H7 (cell line): ENCODE results near the gene SPON2. TPM values are rescaled to one million over a fixed set of nuclear protein-coding genes. Genes with fewer than 3 reads are reported as not detected.

ENCODE experiments used
- DNase-seq: peaks from one replicate; pipeline ENCODE4 v3.0.0; 2012
- H3K27me3 ChIP-seq: 2 replicates; pipeline ENCODE4 v1.6.0; 2011; ENCODE audit warnings: mild to moderate bottlenecking, low read length; ENCODE audit not compliant: control insufficient read depth, insufficient read depth
- H3K36me3 ChIP-seq: replicated peaks from 2 replicates; pipeline ENCODE4 v1.5.1; 2011; ENCODE audit warnings: low read length; ENCODE audit not compliant: control insufficient read depth, insufficient read depth
- H3K4me3 ChIP-seq: 2 replicates; pipeline ENCODE4 v1.5.1; 2011; ENCODE audit warnings: low read depth, mild to moderate bottlenecking, control low read depth, low read length, moderate library complexity; ENCODE audit not compliant: insufficient read depth
- total RNA-seq: library from RNA; depleted of rRNA; stranded (reverse); fragments of >200 nt; shearing (Covaris generic); gene quantifications from 2 replicates; pipeline ENCODE4 v1.2.3, GENCODE V29; 2014

Gene SPON2
- total RNA-seq, 1 experiment from 2014 or later, result 0.62 TPM

DNA sequence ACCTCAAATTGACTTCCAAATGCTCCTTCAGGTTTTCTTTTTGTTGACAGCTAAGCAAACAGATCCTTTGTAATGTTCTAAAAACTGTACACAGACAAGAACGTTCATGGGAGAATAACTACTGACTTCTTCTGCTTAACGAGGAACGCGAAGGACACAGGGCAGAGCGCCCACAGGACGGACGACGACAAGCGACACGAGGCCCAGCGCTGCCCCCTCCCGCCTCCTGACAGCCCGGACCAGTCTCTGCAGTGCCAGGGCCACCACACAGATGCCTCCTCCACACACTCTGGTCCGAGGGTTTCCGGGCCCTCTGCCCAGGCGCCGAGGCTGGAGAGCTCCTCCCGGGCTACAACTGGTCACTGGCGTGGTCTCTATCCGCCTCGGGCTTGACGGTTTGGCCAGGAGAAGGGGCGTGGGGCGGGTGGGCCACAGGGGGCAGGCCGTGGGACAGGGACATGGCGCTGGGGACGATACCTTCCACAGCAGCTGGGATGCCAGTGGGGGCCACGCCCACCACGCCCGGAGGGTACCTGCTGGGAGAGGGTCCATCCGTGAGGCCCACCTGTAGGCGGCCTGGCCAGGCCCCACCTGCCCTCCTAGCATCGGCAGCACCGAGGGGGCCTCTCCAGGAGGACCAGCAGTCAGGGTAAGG lies 39.6 kb upstream of the SPON2 start:
- Histone ChIP-seq H3K4me3 (no peak overlapping the region), H3K36me3 (peaks cover 18% of the 10 kb centered on the region), H3K27me3 (no peaks in the 10 kb centered on the region)
- no peak for DNase-seq

DNA sequence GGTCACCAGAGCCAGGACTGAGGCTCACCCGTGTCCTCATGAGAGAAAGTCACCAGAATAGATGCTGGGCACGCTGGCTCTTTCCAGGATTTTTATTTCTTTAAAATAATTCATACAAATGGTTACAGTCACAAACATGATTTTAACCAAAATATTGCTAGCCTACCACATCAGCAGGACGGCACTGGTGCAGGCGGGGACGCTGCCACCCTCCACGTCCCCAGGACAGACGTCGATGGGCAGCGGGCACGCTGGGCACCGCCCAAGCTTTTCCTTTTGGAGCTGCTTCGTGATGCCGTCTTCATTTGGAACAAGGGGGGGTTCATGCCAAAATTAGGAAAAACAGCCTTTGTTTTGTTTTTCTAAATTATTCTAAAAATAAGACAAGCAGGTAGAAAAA lies 39.0 kb upstream of the SPON2 start:
- no peaks in the 10 kb centered on the region for H3K27me3 ChIP-seq
- no peak for DNase-seq
- no peak overlapping the region for H3K4me3 ChIP-seq
- peaks cover 16% of the 10 kb centered on the region for H3K36me3 ChIP-seq

- Histone ChIP-seq H3K27me3 (no peaks in the 10 kb centered on the region), H3K36me3 (peaks cover 15% of the 10 kb centered on the region), H3K4me3 (no peak overlapping the region)
- DNase-seq, result no peak
These were observed 38.6 kb upstream of the SPON2 start for GRCh38 chr4:1210971-1211370.

- H3K4me3 ChIP-seq, result no peak overlapping the region
- no peaks in the 10 kb centered on the region for H3K27me3 ChIP-seq
- peaks cover 13% of the 10 kb centered on the region for H3K36me3 ChIP-seq
- no peak for DNase-seq
These were observed 38.0 kb upstream of the SPON2 start for GRCh38 chr4:1210241-1210841.

GRCh38 chr4:1209821-1210220 lies 37.4 kb upstream of the SPON2 start:
- Histone ChIP-seq H3K27me3 (no peaks in the 10 kb centered on the region), H3K36me3 (peaks cover 11% of the 10 kb centered on the region), H3K4me3 (no peak overlapping the region)
- no peak for DNase-seq

- Histone ChIP-seq H3K36me3 (peaks cover 11% of the 10 kb centered on the region), H3K4me3 (no peak overlapping the region), H3K27me3 (no peaks in the 10 kb centered on the region)
- peak; percentile 63 for DNase-seq
These were observed 36.8 kb upstream of the SPON2 start for GRCh38 chr4:1208970-1209704.

GRCh38 chr4:1208266-1208961 lies 36.0 kb upstream of the SPON2 start:
- no peaks in the 10 kb centered on the region for H3K27me3 ChIP-seq
- DNase-seq, result peak; percentile 79
- no peak overlapping the region for H3K4me3 ChIP-seq
- peaks cover 7% of the 10 kb centered on the region for H3K36me3 ChIP-seq

DNA sequence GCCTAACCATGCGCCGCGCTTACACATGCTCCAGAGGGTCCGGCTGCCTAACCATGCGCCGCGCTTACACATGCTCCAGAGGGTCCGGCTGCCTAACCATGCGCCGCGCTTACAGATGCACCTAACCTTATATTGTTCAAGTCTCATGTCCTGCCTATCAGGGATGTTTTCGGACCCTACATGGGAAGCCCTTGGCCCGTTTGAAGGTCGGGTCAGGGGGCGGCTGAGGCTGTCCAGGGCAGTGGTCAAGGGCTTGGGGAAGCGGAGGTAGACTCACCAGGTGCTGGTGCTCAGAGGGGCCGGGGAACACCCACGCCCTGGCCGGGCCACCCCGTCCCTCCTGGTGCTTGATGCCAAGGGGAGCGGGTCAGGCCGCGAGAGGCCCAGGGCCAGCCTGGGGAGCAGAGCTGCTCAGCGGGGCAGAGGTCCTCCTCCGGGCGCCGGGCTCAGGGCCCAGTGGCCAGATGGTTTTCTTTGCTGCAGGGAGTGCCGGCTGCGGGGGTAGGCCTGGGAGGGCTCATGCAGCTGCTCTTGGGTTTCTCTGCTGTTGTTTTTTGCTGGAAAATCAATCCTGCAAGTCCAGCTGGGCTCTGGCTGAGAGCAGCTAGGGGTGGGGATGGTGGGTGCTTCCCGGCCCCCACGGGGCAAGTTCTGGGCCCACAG lies 35.4 kb upstream of the SPON2 start:
- no peak overlapping the region for H3K4me3 ChIP-seq
- H3K27me3 ChIP-seq, result no peaks in the 10 kb centered on the region
- DNase-seq, result peak; percentile 73
- H3K36me3 ChIP-seq, result peaks cover 6% of the 10 kb centered on the region

DNA sequence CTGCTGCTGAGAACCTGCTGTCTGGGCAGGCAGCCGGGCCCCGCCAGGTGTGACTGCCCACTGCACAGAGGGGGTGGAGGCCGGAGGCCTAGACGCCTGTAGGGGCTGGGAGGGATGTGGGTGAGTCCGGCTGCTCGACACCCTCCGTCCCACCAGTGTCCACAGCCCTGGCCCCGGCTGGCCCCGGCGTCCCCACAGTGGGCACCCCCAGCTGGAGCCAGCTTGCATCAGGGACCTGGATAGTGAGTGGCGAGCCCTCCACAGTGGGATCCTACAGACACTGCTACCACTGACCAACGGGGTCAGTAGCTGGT lies 34.7 kb upstream of the SPON2 start:
- no peak overlapping the region for H3K4me3 ChIP-seq
- no peak for DNase-seq

GRCh38 chr4:1206299-1207156 lies 34.1 kb upstream of the SPON2 start:
- H3K36me3 ChIP-seq, result no peaks in the 10 kb centered on the region; the same call in none of the 2 replicates
- DNase-seq, result peak; percentile 65
- H3K4me3 ChIP-seq, result no peak overlapping the region
- no peaks in the 10 kb centered on the region for H3K27me3 ChIP-seq

More for the DNA sequence above, 34.7 kb upstream of the SPON2 start:
- H3K36me3 ChIP-seq, result peaks cover 2% of the 10 kb centered on the region
- no peaks in the 10 kb centered on the region for H3K27me3 ChIP-seq

DNA sequence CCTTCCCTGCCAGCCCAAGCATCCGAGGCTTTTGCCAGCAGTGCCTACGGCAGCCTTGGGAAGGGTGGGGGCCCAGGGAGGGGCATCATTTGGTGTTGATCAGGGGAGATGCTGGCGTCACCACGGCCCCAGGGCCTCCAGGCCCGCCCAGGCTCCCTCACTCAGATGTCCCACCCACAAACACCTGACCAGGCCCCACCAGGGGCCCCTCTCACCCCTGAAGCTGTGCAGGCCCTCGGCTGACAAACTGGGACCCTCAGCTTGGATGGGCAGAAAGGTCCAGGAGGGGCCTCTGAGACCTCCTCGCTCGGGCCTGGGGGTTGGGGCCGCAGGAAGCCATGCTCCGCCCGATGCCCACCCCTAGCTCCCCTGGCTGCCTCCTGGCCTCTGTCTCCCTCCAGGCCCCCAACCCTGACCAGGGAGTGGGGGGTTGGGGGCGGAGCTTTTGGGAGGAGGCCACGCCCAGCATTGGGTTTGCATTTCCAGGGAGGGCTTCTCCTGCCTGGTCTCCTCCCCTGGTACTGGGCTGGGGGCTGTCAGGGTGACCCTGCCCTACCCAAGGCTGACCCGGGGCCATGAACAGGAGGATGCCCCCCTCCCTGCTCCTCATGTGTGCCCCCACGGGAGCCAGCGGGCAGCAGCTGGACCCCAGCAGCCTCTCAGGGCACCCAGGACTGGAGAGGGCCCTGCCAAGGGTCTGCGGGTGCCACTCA lies 33.4 kb upstream of the SPON2 start:
- peak; percentile 77 for DNase-seq
- Histone ChIP-seq H3K36me3 (no peaks in the 10 kb centered on the region; the same call in none of the 2 replicates), H3K27me3 (no peaks in the 10 kb centered on the region), H3K4me3 (no peak overlapping the region)

DNA sequence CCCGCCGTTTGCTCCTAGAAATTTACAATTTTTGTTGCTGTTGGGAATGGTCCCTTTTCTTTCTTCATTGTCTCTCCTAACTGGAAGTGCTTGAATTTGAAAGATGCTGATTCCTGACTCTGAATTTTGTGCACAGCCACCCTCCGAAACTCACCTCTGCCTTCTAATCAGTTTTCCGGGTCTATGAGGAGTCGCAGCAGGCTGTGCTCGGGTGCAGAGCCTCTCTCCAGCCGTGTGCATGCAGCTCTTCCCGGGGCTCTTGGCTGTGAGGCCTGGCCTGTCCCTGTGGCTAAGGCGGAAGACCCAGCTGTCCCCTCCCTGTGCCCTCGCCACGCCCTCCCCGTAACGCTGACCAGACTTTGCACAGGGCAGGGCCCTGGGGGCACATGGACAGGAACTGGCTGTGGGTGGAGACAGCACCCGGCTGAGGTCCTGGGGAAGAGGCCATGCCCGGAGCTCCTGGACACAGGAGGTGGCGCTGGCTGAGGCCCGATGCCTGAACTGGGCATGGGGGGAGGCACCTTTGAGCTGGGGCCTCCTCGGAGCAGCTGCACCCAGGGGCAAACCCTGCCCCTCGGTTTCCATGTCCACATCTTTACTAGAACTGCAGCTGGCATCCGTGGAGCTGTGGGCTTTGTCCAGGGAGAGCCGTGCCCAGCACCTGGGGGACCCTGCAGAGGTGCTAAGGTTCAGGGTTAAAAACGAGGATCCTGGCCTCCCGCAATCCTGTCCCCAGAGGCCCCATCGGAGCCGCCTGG lies 32.6 kb upstream of the SPON2 start:
- Histone ChIP-seq H3K4me3 (no peak overlapping the region), H3K27me3 (no peaks in the 10 kb centered on the region), H3K36me3 (no peaks in the 10 kb centered on the region; the same call in 1 of the 2 replicates)
- DNase-seq, result peak; percentile 62
